Endometrium (tissue), 2 donors: ENCODE data around the gene TMEM175.

ENCODE experiments used
- FAIRE-seq: peaks from 2 replicates; lab custom pipeline; 2012; peaks lifted over from hg19 to GRCh38; lab: Jason Lieb, UNC
- donor health status: control.
- donor health status: control.

Gene TMEM175

DNA sequence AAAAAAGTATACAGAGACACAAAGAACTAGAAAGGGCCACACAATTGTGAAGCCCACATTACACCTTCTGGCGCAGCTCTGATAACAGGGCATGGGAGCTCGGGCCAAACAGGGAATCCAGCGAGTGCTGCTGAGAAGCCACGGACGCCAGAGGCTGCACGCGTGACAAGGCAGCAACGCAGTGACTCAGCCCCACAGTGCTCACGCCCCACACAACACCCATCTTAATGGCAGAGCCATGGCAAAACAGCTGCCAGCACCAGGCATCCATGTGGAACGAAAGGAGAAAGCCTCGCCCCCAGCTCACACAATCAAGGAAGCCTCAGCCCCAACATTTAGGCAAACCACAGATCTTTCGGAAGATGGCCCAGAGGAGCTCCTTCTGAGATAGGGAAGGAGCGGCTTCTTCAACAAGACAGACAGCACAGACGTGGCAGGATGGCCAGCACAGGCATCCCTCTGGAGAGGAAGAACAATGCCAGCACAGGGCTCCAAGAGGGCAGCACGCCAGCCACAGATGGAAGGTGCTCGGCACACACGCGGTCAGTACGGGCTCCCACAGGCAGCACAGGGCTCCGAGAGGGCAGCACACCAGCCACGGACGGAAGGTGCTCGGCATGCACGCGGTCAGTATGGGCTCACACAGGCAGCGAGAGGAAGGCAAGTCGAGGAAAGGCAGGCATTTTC lies 33.2 kb upstream of the TMEM175 start:
- no peak for FAIRE-seq

DNA sequence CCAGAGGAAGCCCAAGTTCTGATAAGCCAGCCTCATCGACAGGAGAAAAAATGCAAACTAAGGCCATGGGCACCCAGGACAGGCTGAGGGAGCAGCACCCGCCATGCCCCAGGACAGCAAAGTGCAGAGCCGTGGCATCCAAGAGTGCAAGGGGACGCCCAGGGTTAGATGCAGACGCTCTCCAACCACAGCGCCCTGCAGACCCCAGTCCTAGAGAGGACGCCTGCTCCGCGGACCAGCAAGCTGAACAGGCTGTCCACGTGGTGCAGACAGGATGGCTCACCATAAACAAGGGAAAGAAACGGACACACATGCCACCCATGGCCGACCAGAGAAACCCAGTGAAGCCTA lies 32.7 kb upstream of the TMEM175 start:
- FAIRE-seq = no peak

DNA sequence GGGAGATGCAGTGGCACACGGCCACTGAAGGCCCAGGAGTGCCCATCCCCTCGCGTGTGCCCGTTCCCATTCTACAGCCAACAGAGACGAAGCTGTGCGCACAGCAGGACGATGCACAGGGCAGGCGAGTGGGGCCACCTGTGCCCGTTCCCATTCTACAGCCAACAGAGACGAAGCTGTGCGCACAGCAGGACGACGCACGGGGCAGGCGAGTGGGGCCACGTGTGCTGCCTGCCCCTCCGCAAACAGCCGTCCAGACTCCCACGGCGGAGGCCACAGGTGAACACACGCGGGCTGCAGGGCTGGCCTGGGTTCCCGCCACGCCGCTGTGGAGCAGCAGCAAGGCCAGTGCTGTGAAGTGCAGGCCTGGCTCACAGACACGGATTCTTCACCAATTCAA lies 32.2 kb upstream of the TMEM175 start:
- FAIRE-seq = no peak

DNA sequence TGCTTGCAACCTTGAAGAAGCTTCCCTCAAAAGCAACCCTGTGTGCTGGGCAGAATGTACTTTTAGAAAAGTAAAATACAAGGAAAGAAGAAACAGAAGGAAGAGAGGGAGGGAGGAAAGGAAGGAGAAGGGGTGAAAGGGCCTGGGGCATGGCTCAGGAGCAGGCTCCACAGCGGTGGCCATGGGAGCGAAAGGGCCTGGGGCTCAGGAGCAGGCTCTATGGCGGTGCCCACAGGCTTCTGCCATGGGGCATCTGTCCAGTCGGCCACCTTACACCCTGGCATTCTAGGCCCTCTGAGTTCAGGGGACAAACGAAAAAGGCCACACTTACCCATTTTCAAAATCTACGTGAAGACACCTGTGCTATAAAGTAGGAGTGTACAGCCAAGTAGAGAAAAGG lies 31.5 kb upstream of the TMEM175 start:
- no peak for FAIRE-seq

DNA sequence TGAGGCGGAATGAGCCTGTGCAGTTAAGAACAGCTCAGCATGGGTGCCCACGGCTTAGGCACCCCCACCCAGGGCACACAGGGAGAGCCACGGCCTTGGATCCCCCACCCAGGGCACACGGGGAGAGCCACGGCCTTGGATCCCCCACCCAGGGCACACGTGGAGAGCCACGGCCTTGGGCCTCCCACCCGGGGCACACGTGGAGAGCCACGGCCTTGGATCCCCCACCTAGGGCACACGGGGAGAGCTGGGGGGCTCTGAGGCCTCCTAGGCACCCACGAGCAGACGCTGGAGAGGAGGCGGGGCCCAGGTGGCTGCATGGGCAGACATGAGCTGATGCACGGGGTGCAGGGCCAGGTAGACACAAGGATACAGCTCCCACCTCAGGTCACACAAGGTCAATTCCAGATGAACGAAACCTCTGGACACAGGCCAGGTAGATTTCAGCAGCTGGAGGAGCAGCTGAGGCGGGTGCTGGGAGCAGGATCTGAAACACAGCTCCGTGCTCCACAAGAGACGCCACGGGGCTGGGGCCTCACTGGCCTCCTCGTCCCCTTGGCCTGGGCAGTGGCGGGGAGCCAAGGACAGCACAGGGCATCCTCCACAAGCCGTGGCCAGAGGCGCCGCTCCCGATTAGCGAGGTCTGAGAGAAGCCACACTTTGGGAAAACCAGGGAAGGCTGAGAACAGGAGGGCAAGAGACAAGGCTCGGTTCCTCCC lies 30.9 kb upstream of the TMEM175 start:
- FAIRE-seq = no peak

DNA sequence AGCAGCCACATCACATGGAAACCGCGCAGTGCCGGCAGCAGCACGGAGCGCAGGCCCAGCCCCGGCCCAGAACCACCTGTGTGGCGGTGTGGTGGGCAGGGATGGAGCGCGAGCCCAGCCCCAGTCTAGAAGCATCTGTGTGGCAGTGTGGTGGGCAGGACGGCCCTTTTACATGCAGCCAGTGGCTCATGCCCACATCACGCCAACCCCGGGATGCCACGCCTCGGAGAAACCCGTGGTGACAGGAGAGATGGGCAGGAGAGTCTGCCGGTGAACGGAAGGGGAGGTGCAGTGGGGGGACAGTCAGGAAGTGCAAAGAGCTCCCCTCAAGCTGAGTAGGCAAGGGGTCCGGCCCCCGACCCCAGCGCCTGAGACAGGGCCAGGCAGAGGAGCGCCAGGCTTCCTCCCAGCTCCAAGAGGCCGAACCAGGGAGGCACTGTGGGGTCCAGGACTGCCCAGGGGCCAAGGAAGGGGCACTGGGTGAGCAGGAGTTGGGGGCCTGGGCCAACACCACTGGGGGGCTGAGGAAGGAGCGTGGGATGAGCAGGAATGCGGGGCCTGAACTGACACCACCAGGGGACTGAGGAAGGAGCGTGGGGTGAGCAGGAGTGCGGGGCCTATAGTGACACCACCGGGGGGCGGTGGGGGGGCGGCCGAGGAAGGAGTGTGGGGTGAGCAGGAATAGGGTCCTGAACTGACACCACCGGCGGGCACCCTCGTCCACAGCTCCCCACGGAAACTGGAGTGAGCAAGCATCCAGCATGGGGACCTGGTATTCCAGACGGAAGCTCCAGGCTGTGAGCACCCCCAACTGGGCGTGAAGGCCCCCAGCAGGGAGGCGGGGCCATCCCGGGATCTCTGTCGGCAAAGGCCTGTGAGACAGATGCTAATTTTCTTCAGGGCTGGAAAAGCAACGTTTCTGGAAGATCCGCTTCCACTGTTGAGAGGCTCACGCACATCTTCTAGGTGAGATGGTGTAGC lies 28.9 kb upstream of the TMEM175 start:
- no peak for FAIRE-seq

DNA sequence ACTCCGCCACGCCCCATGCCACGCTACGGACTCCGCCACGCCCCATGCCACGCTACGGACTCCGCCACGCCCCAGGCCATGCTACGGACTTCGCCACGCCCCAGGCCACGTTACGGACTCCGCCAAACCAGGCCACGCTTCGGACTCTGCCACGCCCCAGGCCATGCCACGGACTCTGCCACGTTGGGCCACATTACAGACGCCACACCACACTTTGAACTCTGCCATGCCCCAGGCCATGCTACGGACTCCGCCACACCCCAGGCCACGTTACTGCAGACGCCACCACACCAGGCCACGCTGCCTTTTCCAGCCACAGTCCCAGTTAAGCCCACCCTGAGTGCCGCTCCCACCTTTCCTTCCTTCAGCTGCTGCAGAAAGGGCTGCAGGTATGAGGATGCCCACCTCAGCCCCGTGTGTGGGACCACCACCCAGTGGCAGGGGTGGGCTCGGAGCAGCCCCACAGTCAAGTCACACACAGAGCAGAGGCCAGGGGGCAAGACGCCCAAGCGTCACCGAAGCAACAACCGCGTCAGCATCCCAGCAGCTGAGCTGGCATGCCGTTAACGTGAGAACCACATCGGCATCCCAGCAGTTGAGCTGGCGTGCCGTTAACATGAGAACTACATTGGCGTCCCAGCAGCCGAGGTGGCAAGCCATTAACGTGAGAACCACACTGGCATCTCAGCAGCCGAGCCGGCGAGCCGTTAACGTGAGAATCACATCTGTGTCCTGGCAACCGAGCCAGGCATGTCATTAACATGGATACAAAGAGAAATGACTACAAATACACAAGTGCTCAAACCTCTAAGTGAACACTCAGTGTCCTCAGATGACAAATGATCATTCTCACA lies 26.5 kb upstream of the TMEM175 start:
- no peak for FAIRE-seq

DNA sequence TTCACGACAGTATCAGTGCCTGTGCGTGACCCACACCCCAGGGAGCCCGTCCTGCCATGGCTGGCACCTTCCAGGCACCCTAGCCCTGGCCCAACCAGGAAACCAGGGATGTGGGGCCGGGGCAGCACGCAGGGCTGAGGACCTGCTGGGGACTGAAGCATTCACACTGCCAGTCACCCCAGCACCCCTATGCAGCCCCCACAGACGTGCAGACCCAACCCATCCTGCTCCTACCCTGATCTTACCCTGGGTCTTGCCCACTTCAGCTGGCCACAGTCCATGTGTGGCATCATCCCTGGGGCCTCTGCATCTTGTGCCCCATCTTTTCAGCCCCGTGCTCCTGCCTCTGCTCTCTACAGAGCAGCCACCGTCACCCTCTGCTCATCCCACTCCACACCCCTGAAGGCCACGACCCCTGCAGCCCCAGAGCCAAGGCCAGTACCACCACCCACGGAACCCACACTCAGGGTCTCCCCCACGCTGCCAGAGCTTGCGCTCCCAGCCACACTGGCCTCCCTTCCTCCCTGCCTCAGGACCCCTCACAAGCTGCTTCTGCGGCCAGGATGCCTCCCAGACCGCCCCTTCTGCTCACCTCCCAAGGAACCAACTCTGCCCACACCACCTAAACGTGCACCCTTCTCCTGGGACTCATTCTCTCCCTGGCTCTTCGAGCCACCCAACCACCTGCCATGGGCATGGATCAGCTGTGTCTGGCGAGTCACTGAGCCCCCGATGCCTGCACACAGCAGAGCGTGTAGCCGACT lies 25.7 kb upstream of the TMEM175 start:
- FAIRE-seq = no peak

DNA sequence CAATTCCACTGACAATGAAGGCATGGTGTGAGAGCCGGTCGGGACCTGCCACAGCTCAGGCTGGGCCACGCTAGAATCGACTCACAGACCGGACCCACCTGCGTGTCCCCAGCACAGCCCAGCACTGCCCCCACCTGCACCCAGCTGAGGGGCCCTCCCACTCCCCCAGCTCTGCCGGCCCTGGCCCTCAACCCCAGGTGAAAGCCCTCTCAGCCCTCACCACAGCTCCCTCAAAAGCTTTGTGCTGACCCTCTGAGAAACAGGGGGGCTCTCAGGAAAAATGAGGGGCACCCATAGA lies 25.2 kb upstream of the TMEM175 start:
- no peak for FAIRE-seq

- no peak for FAIRE-seq
These were observed 24.4 kb upstream of the TMEM175 start for GRCh38 chr4:907691-908425.

- FAIRE-seq = no peak
These were observed 23.1 kb upstream of the TMEM175 start for GRCh38 chr4:909131-909571.

- FAIRE-seq = no peak
These were observed 22.4 kb upstream of the TMEM175 start for GRCh38 chr4:909821-910220.

DNA sequence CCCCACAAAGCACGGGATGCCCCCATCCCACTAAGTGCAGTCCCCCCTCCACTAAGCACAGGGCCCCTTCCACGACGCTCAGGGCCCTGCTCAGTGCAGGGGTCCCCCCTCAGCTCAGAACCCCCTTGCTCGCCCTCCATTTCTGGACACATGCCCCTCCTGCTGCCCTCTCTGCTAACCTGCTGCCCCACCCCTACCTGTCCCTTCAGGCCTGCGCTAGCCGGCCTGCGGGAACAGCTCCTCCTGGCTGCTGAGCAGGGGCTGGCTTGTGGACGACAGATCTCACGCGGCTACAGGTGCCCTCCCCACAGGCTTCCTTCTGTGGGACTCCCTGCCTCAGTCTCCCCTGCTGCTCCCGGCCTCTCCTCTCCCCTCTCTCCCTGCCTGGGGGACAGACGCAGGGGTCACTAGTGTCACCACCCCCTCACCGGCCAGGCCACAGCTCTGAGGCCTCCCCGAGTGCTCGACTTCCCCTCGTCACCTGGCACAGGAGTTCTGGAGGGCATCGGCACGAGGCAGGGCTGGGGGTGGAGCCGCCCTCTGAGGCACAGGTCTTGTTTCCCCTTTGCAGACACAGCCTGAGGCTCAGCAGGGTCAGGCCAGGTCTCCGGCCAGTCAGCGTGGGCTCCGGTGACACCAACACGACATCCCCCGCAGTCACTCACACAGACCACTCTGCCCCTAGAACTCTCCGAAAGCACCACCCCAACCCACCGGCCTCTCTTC lies 21.7 kb upstream of the TMEM175 start:
- no peak for FAIRE-seq

GRCh38 chr4:911221-911751 lies 21.0 kb upstream of the TMEM175 start:
- FAIRE-seq = no peak

GRCh38 chr4:911871-912490 lies 20.3 kb upstream of the TMEM175 start:
- no peak for FAIRE-seq

DNA sequence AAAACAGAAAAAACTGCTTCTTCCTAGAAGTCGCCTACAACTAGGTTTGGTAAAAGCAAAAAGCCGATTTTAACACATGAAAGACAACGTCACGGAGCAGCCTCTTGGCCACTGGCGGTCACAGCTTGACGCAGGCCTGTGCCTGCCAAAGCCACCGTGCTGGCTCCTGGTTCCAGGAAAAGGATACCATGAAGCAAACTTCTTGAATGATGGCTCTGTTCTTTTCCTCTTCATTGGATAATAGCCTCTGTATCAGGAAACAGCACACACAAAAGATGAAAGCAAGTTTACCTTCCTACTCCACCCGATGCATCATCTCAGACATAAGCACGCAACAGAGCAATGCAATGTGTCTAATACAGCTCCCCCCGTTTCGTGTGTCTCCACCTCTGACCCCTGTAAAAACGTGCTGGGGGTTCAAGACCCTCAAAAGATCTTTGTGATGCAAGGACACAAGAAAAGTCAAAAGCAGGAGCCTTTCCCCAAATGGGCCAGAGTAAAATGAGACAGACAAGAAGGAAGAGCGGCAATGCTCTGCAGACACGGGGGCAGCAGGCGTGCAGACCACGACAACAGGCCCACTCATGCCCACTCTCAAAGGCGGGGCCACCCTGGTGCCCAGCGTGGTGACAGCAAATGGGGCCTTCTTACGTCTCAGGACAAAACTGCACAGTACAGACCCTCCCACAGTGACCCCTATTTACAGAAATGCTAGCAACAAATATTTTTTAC lies 19.5 kb upstream of the TMEM175 start:
- FAIRE-seq = no peak

GRCh38 chr4:913280-913618 lies 19.0 kb upstream of the TMEM175 start:
- no peak for FAIRE-seq

DNA sequence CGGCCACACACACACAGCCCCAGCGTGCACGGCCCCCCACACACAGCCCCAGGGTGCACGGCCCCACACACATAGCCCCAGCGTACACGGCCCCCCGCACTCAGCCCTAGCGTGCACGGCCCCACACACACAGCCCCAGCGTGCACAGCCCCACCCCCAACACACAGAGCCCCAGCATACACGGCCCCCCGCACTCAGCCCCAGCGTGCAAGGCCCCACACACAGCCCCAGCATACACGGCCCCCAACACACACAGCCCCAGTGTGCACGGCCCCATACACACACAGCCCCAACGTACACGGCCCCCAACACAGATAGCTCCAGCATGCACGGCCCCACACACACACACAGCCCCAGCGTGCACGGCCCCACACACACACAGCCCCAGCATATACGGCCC lies 17.7 kb upstream of the TMEM175 start:
- no peak for FAIRE-seq

GRCh38 chr4:915041-915474 lies 17.2 kb upstream of the TMEM175 start:
- FAIRE-seq = no peak
